Suprapubic skin (tissue), 3 donors: ENCODE data around the gene RAB31.

ENCODE experiments used
- CTCF ChIP-seq, 2 donors: fragments of 200-600 bp in 1 of 2; fragments of 450-650 bp in 1 of 2; sonication (generic) in 1 of 2; IDR thresholded peaks; one replicate each; pipeline ENCODE4 v1.5.1; 2016 to 2019; ENCODE audit warnings: antibody characterized with exemption in 2 of 2, mild to moderate bottlenecking in 1 of 2, moderate library complexity in 1 of 2
- EP300 ChIP-seq: sonication (generic); formaldehyde crosslinking; IDR thresholded peaks from one replicate; pipeline ENCODE4 v1.6.1; 2017; ENCODE audit warnings: antibody characterized with exemption
- POLR2A ChIP-seq, 2 donors: fragments of 450-650 bp; IDR thresholded peaks; one replicate each; pipeline ENCODE4 v1.6.1; 2017; ENCODE audit warnings: antibody characterized with exemption in 2 of 2, mild to moderate bottlenecking in 2 of 2, moderate library complexity in 2 of 2

GRCh38 chr18:9751371-9752031 is 43.4 kb downstream of the RAB31 start:
- no peak for TF ChIP-seq CTCF (IDR thresholded peaks at IDR 0.05)
- no peak for TF ChIP-seq EP300
- TF ChIP-seq POLR2A (IDR thresholded peaks at IDR 0.05), result no peak
